ENCODE data around the gene RASD1. TPM values are rescaled to one million over a fixed set of nuclear protein-coding genes. Genes with fewer than 3 reads are reported as not detected.

Gene RASD1
- total and polyA plus RNA-seq, 10 donors, result 2.9 to 52.3 (median 10.2) TPM

DNA sequence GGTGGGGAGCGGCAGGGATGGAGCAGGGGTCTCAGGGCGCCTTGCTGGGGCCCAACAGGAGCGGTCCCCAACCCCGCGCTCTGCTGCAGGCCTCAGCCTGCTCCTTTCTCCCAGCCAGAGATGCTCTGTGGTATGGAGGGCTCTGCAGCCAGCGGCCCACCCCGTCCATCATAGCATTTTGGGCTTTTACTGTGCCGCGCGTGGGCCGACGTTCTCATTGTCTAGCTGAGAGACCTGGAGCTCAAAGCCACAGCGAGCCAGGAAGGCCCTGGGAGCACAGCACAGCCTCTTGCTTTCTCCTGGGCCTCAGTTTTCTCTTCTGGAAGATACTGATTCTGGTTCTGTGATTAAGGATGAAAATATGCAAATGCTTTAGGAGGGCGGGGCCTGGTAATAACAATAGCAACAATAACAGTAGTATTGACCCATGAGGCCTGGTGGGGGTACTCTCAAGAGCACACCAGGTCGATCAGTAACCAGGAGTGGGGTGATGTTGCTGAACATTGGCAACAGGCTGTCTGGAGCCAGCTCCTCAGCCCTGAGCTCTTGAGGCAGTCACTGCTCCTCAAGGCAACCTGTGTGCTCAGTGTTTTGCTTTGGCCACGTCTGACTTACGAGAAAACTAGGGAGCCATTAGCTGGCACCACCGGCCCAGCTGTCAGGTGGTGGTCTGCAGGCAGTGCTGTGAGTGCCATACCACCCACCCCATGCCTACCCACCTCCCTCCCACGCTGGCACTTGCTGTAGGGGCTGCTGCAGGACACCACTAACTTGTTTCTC is 1.1 kb upstream of the RASD1 start:
- Histone ChIP-seq H3K4me3 (peak overlapping the region; percentile 54 to 84 (median 68)), H3K9me3 (no peaks in the 10 kb centered on the region)
- intact Hi-C loops (cut with DNase I; ENCODE audit: low total_unique reads), result loop anchor here (2.0 to 5.0 kb wide), 2 partner anchors 75 to 146 kb away; no protein-coding TSS in a partner anchor

DNA sequence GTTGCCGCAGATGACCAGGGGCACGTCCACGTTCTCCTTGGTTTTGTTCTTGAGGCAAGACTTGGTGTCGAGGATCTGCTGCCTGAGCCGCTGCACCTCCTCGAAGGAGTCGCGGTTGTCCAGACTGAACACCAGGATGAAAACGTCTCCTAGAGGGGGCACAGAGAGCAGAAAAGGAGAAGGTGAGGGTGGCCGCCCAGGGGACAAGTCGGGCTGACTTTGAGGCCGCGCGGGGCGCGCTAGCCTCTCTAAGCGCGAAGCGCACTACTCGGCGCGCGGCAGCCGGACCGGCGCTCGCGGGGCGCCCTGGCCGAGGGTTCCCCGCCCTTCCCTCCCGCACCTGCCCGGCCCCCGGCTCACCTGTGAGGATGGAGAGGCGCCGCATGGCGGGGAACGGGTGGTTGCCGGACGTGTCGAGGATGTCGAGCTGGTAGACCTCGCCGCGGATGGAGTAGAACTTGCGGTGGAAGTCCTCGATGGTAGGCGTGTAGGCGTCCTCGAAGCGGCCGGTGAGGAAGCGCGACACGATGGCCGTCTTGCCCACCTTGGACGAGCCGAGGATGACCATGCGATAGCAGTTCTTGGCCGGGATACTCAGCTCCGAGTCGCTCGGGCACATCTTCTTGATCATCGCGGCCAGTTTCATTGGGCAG is 533 bp downstream of the RASD1 start:
- TF ChIP-seq POLR2AphosphoS5 (IDR thresholded peaks at IDR 0.05) (no peak), POLR2A (IDR thresholded peaks at IDR 0.05) (no peak)
- TF ChIP-seq, protein P1, sequence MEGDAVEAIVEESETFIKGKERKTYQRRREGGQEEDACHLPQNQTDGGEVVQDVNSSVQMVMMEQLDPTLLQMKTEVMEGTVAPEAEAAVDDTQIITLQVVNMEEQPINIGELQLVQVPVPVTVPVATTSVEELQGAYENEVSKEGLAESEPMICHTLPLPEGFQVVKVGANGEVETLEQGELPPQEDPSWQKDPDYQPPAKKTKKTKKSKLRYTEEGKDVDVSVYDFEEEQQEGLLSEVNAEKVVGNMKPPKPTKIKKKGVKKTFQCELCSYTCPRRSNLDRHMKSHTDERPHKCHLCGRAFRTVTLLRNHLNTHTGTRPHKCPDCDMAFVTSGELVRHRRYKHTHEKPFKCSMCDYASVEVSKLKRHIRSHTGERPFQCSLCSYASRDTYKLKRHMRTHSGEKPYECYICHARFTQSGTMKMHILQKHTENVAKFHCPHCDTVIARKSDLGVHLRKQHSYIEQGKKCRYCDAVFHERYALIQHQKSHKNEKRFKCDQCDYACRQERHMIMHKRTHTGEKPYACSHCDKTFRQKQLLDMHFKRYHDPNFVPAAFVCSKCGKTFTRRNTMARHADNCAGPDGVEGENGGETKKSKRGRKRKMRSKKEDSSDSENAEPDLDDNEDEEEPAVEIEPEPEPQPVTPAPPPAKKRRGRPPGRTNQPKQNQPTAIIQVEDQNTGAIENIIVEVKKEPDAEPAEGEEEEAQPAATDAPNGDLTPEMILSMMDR (IDR thresholded peaks at IDR 0.05 in 8 of 11, conservative IDR thresholded peaks at IDR 0.05 in 3 of 11), result no peak
- Histone ChIP-seq H3K36me3 (peaks cover 0 to 26% (median 15%) of the 10 kb centered on the region in 6 donors), H3K27me3 (replicated peaks in 1 of 7) (peaks cover 0 to 28% (median 17%) of the 10 kb centered on the region in 7 donors), H3K9me3 (no peaks in the 10 kb centered on the region), H3K4me3 (peak overlapping the region; percentile 54 to 84 (median 68)), H3K27ac (peak overlapping the region; percentile 71 to 88 (median 82)), H3K4me1 (peaks cover 18 to 66% (median 44%) of the 10 kb centered on the region in 6 donors)
- WGBS, 5 donors, result 1 to 7% (median 1%) methylated on average over 3 to 65 of the region's 65 CpGs
- peak; percentile 84 for DNase-seq
- intact Hi-C loops (cut with DNase I; ENCODE audit: low total_unique reads), result loop anchor here (2.0 to 5.0 kb wide), 2 partner anchors 77 to 147 kb away; no protein-coding TSS in a partner anchor

More for the DNA sequence above, 1.1 kb upstream of the RASD1 start:
- Histone ChIP-seq H3K36me3 (peaks cover 0 to 10% (median 2%) of the 10 kb centered on the region in 6 donors), H3K27me3 (replicated peaks in 1 of 7) (peaks cover 0 to 28% (median 17%) of the 10 kb centered on the region in 7 donors), H3K4me1 (peaks cover 18 to 53% (median 42%) of the 10 kb centered on the region in 6 donors), H3K27ac (peak overlapping the region in 6 of 8 donors; percentile 71 to 88 (median 84))
- TF ChIP-seq POLR2AphosphoS5 (IDR thresholded peaks at IDR 0.05), result no peak
- TF ChIP-seq, protein P1 (IDR thresholded peaks at IDR 0.05 in 8 of 11, conservative IDR thresholded peaks at IDR 0.05 in 3 of 11), result peak in 3 of 11 experiments; percentile 3 to 54 (median 19)
- DNase-seq, result peak; percentile 59
- WGBS, 5 donors, result 42 to 54% (median 47%) methylated on average over 13 to 19 of the region's 19 CpGs

DNA sequence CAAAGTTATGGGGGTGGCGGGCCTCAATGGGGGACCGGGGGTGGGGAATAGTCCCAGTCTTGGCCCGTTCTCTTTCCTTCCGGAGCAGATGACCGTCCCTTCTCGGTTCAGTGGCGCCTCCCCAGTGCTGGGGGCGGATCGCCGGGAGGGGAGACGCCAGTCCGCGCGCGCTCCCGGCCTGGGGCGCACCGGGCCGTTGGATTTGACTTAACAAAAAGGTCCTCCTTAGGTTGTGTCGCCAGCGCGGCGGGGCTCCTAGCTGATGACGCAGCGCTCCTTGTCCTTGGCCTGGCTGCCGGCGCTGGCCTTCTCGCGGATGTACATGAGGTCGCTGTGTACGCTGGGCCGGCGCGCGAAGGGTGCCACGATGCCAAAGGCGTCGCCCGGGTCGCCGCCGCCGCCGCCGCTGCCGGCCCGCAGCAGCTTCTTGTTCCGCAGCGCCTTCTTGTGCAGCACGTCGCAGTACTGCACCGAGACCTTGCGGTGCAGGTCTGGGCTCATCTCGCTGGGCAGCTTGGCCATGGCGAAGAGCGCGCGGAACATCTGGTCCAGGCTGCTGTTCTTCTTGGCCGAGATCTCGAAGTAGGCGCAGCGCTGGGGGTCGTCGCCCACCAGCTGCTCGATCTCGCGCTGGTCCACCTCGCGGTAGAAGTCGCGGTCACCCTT is 1.2 kb downstream of the RASD1 start:
- intact Hi-C loops (cut with DNase I; ENCODE audit: low total_unique reads), result loop anchor here (5.0 kb wide), 1 partner anchor 77 kb away; no protein-coding TSS in a partner anchor
- Histone ChIP-seq H3K27me3 (replicated peaks in 1 of 7) (peaks cover 0 to 28% (median 17%) of the 10 kb centered on the region in 7 donors), H3K9me3 (no peaks in the 10 kb centered on the region), H3K4me1 (peaks cover 18 to 66% (median 44%) of the 10 kb centered on the region in 6 donors), H3K4me3 (peak overlapping the region; percentile 54 to 84 (median 68)), H3K36me3 (peaks cover 0 to 33% (median 15%) of the 10 kb centered on the region in 6 donors), H3K27ac (peak overlapping the region; percentile 29 to 88 (median 82))
- WGBS, 5 donors, result 2 to 5% (median 3%) methylated on average over 13 to 71 of the region's 71 CpGs
- TF ChIP-seq POLR2AphosphoS5 (IDR thresholded peaks at IDR 0.05) (peak; percentile 39 to 77 (median 63)), POLR2A (IDR thresholded peaks at IDR 0.05) (no peak)
- TF ChIP-seq, protein P1 (IDR thresholded peaks at IDR 0.05 in 8 of 11, conservative IDR thresholded peaks at IDR 0.05 in 3 of 11), result peak in 1 of 11 experiments; percentile 7
- DNase-seq, result peak; percentile 81

All from spleen (tissue), 11 donors.